ENCODE results near the gene ZBTB1. TPM values are rescaled to one million over a fixed set of nuclear protein-coding genes. Genes with fewer than 3 reads are reported as not detected.
"Not testable (repeated sequence)": the region's sequence is repeated elsewhere in the genome, so short reads cannot be mapped to it uniquely, and the experiment has no call there.

Gene ZBTB1
- total and polyA plus RNA-seq, 2 donors (not counting 1 experiment from before 2014, with no cell fraction given): 52.8 to 108 TPM

DNA sequence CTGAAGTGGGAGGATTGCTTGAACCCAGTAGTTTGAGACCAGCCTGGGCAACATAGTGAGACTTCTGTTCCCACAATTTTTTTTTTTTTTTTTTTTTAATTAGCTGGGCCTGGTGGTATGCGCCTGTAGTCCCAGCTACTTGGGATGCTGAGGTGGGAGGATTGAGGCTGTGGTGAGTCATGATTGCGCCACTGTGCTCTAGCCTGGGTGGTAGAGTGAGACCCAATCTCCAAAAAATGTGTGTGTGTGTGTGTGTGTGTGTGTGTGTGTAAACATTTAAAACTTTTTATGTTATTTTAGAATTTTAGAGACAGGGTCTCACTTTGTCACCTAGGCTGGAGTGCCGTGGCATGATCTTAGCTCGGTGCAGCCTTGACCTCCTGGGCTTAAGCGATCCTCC lies 52.0 kb downstream of the ZBTB1 start:
- Histone ChIP-seq H3K27me3 (replicated peaks in 1 of 4; ENCODE audit: control extremely low read depth in 1 of 4, control insufficient read depth in 3 of 4, insufficient read depth in 4 of 4, low read length in 3 of 4) (no peaks in the 10 kb centered on the region), H3K9me3 (ENCODE audit: control extremely low read depth in 1 of 3, control insufficient read depth in 2 of 3, insufficient read depth in 1 of 3, low read length in 2 of 3) (no peaks in the 10 kb centered on the region), H3K4me1 (ENCODE audit: control insufficient read depth in 2 of 2, insufficient read depth in 2 of 2, low read length in 2 of 2) (no peaks in the 10 kb centered on the region), H3K79me2 (ENCODE audit: control insufficient read depth, insufficient read depth, low read length) (no peaks in the 10 kb centered on the region), H3K4me3 (ENCODE audit: control extremely low read depth in 1 of 5, extremely low read depth in 1 of 5, insufficient read depth in 1 of 5, low read depth in 2 of 5, low read length in 4 of 5) (no peak overlapping the region), H3K4me2 (replicated peaks; ENCODE audit: low read depth, low read length, poor library complexity, severe bottlenecking) (no peak overlapping the region), H3K27ac (ENCODE audit: low read length in 2 of 2) (no peak overlapping the region), H3K9ac (ENCODE audit: low read length) (no peak overlapping the region), H4K20me1 (ENCODE audit: control insufficient read depth, insufficient read depth, low read length, poor library complexity, severe bottlenecking) (no peaks in the 10 kb centered on the region), H3K36me3 (replicated peaks in 1 of 2; ENCODE audit: control extremely low read depth in 1 of 2, control insufficient read depth in 1 of 2, extremely low read depth in 1 of 2, insufficient read depth in 2 of 2, low read length in 1 of 2) (no peaks in the 10 kb centered on the region), H2AFZ (ENCODE audit: insufficient read depth, low read depth, low read length, poor library complexity, severe bottlenecking) (no peak overlapping the region)
- Mint-ChIP-seq H3K27me3 (peaks cover 8% of the 10 kb centered on the region), H3K27ac (no peak overlapping the region), H3K4me3 (no peak overlapping the region), H3K9me3 (ENCODE audit: insufficient read depth) (no peaks in the 10 kb centered on the region), H3K4me1 (no peaks in the 10 kb centered on the region)
- POLR2A ChIA-PET: no interaction called here
- DNase-seq: no peak
- CTCF ChIA-PET: interaction anchor here (1.2 kb wide), 1 partner anchor 80 kb away, joined by 3 read pairs; no protein-coding TSS in a partner anchor
- ATAC-seq (ENCODE audit: low read depth): no peak
- WGBS (ENCODE audit: insufficient coverage): 100% methylated on average over 3 of the region's 5 CpGs
- intact Hi-C loops (cut with micrococcal nuclease): no loop called here
- no peak for TF ChIP-seq EZH2 (IDR thresholded peaks at IDR 0.05; ENCODE audit: borderline replicate concordance, insufficient read depth, low read depth, low read length, poor library complexity, severe bottlenecking)

DNA sequence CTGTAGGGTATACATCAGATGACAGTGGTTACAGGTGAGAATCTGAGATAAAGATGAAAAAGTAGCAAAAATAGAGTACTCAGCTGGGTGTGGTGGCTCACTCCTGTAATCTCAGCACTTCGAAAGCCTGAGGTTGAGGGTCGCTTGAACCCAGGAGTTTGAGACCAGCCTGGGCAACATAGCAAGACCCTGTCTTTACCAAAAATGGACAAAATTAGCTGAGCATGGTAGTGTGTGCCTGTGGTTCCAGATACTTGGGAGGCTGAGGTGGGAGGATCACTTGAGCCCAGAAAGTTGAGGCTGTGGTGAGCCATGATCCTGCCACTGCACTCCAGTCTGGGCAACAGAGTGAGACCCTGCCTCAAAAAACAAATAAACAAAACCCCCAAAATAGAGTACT lies 53.6 kb downstream of the ZBTB1 start:
- intact Hi-C loops (cut with micrococcal nuclease); CTCF ChIA-PET; H4K20me1 ChIP-seq (ENCODE audit: control insufficient read depth, insufficient read depth, low read length, poor library complexity, severe bottlenecking); H3K9me3 ChIP-seq (ENCODE audit: control extremely low read depth in 1 of 3, control insufficient read depth in 2 of 3, insufficient read depth in 1 of 3, low read length in 2 of 3); H3K4me3 Mint-ChIP-seq; ATAC-seq (ENCODE audit: low read depth); H3K9ac ChIP-seq (ENCODE audit: low read length); H3K36me3 ChIP-seq (replicated peaks in 1 of 2; ENCODE audit: control extremely low read depth in 1 of 2, control insufficient read depth in 1 of 2, extremely low read depth in 1 of 2, insufficient read depth in 2 of 2, low read length in 1 of 2); POLR2A ChIA-PET; H3K4me2 ChIP-seq (replicated peaks; ENCODE audit: low read depth, low read length, poor library complexity, severe bottlenecking); H3K9me3 Mint-ChIP-seq (ENCODE audit: insufficient read depth); H3K27ac Mint-ChIP-seq; H3K4me1 ChIP-seq (ENCODE audit: control insufficient read depth in 2 of 2, insufficient read depth in 2 of 2, low read length in 2 of 2); H3K4me1 Mint-ChIP-seq; H3K27ac ChIP-seq (ENCODE audit: low read length in 2 of 2); H3K27me3 ChIP-seq (replicated peaks in 1 of 4; ENCODE audit: control extremely low read depth in 1 of 4, control insufficient read depth in 3 of 4, insufficient read depth in 4 of 4, low read length in 3 of 4); DNase-seq; H3K4me3 ChIP-seq (ENCODE audit: control extremely low read depth in 1 of 5, extremely low read depth in 1 of 5, insufficient read depth in 1 of 5, low read depth in 2 of 5, low read length in 4 of 5); H2AFZ ChIP-seq (ENCODE audit: insufficient read depth, low read depth, low read length, poor library complexity, severe bottlenecking); H3K27me3 Mint-ChIP-seq; H3K79me2 ChIP-seq (ENCODE audit: control insufficient read depth, insufficient read depth, low read length): not testable (repeated sequence)
- 90% methylated on average over 2 of the region's 2 CpGs for WGBS (ENCODE audit: insufficient coverage)

Data from B cell (primary cell).